C4-2B (cell line): ENCODE results near the gene CSRNP3.

Experiments
- H3K27ac ChIP-seq: fragments of 450-650 bp; 2 replicates; pipeline ENCODE4 v1.5.1; 2017
- CTCF ChIP-seq: fragments of 450-650 bp; conservative IDR thresholded peaks from 2 replicates; pipeline ENCODE4 v1.5.1; 2017; ENCODE audit warnings: mild to moderate bottlenecking
- ZFX ChIP-seq: fragments of 450-650 bp; IDR thresholded peaks from 2 replicates; pipeline ENCODE4 v1.6.1; 2017

The CSRNP3 gene

GRCh38 chr2:165497659-165498317, 28.3 kb downstream of the CSRNP3 start:
- H3K27ac ChIP-seq: no peak overlapping the region
- no peak for TF ChIP-seq CTCF
- no peak for TF ChIP-seq ZFX

GRCh38 chr2:165499131-165499530, 29.6 kb downstream of the CSRNP3 start:
- TF ChIP-seq CTCF: no peak
- no peak for TF ChIP-seq ZFX
- H3K27ac ChIP-seq: no peak overlapping the region

GRCh38 chr2:165500001-165500400, 30.5 kb downstream of the CSRNP3 start:
- TF ChIP-seq ZFX (no peak), CTCF (no peak)
- no peak overlapping the region for H3K27ac ChIP-seq

GRCh38 chr2:165500816-165501215, 31.3 kb downstream of the CSRNP3 start:
- H3K27ac ChIP-seq: no peak overlapping the region
- no peak for TF ChIP-seq CTCF

GRCh38 chr2:165505514-165505913, 36.0 kb downstream of the CSRNP3 start:
- TF ChIP-seq CTCF: no peak
- no peak for TF ChIP-seq ZFX
- no peak overlapping the region for H3K27ac ChIP-seq

- no peak for TF ChIP-seq CTCF
- TF ChIP-seq ZFX: no peak
- H3K27ac ChIP-seq: no peak overlapping the region
Observed at GRCh38 chr2:165508927-165509326, 39.4 kb downstream of the CSRNP3 start.

- no peak overlapping the region for H3K27ac ChIP-seq
- TF ChIP-seq ZFX (no peak), CTCF (no peak)
Observed at GRCh38 chr2:165513479-165513878, 44.0 kb downstream of the CSRNP3 start.
